ENCODE results near the gene AKAP13. TPM values are rescaled to one million over a fixed set of nuclear protein-coding genes. Genes with fewer than 3 reads are reported as not detected.

AKAP13 gene
- polyA plus RNA-seq, 2 of the 4 experiments (the other 2 are of a cell fraction): 20.4 to 28.8 TPM

DNA sequence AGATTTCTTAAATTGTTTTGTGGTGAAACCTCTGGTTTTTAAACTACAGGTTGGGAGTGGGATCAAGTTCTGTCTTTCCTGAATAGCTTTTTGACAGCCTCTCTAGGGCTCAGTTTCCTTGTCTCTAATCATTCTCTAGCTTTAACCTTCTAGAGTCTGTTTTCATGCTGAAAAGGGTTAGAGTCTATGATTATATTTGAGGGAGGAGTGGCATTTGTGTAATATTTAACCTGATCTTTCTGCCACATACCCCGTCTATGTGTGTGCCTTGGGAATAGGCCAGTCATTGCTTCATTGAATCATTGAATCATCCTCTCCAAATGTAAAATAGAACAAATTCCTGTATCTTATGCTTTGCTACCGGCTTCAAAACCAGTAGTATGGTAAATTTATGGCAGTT lies 209.4 kb downstream of the AKAP13 start:
- peak; percentile 79 to 86 for ATAC-seq
- ChIA-PET CTCF (interaction anchor here (1.3 to 6.2 kb wide), 4 partner anchors 10 to 78 kb away, joined by 4 to 31 read pairs (median 10); no protein-coding TSS in a partner anchor), POLR2A (interaction anchor here (0.7 to 1.1 kb wide), 2 partner anchors 18 to 29 kb away, joined by 3 to 4 read pairs; no protein-coding TSS in a partner anchor)
- peak; percentile 99 for FAIRE-seq
- TF ChIP-seq, protein P1, sequence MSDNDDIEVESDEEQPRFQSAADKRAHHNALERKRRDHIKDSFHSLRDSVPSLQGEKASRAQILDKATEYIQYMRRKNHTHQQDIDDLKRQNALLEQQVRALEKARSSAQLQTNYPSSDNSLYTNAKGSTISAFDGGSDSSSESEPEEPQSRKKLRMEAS (IDR thresholded peaks at IDR 0.05): peak; percentile 32; the same call in 1 of the 2 replicates
- TF ChIP-seq PHF8 (IDR thresholded peaks at IDR 0.05; ENCODE audit: borderline replicate concordance, low read depth): no peak
- TF ChIP-seq GATA3 (IDR thresholded peaks at IDR 0.05; ENCODE audit: borderline replicate concordance): peak; percentile 45; the same call in 1 of the 2 replicates
- no peak for TF ChIP-seq ESRRA (IDR thresholded peaks at IDR 0.05; ENCODE audit: borderline replicate concordance, low read length)
- TF ChIP-seq CBX2 (IDR thresholded peaks at IDR 0.05; ENCODE audit: borderline replicate concordance, low read depth): no peak
- no peak for TF ChIP-seq FOXS1 (CRISPR knock-in tag; IDR thresholded peaks at IDR 0.05)
- 0 out of 5 replicates have a peak, but pooled peaks have one; percentile 10 for TF ChIP-seq RAD21 (conservative IDR thresholded peaks at IDR 0.05 in 1 of 2, IDR thresholded peaks at IDR 0.05 in 1 of 2)
- TF ChIP-seq FOSL2 (IDR thresholded peaks at IDR 0.05): peak; percentile 70
- TF ChIP-seq FOSL2 (CRISPR knock-in tag; IDR thresholded peaks at IDR 0.05): peak; percentile 88
- TF ChIP-seq TP53 (CRISPR knock-in tag; IDR thresholded peaks at IDR 0.05): no peak
- TF ChIP-seq ZFP36 (IDR thresholded peaks at IDR 0.05; ENCODE audit: borderline replicate concordance, partially characterized antibody): no peak
- TF ChIP-seq, protein P2, sequence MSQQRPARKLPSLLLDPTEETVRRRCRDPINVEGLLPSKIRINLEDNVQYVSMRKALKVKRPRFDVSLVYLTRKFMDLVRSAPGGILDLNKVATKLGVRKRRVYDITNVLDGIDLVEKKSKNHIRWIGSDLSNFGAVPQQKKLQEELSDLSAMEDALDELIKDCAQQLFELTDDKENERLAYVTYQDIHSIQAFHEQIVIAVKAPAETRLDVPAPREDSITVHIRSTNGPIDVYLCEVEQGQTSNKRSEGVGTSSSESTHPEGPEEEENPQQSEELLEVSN (IDR thresholded peaks at IDR 0.05; ENCODE audit: borderline replicate concordance, low read depth): no peak
- TF ChIP-seq HES2 (IDR thresholded peaks at IDR 0.05): no peak
- TF ChIP-seq PBX3 (IDR thresholded peaks at IDR 0.05): no peak
- TF ChIP-seq CEBPB (IDR thresholded peaks at IDR 0.05): peak; percentile 87 to 95
- TF ChIP-seq HOXA7 (CRISPR knock-in tag; IDR thresholded peaks at IDR 0.05): no peak
- no peak for TF ChIP-seq CHD2 (IDR thresholded peaks at IDR 0.05; ENCODE audit: low read length, partially characterized antibody)
- peak; percentile 29 to 33; a peak in 1 of 5 replicates for TF ChIP-seq JUN (IDR thresholded peaks at IDR 0.05)
- TF ChIP-seq HOXB5 (CRISPR knock-in tag; IDR thresholded peaks at IDR 0.05): no peak
- no peak for TF ChIP-seq RCOR1 (IDR thresholded peaks at IDR 0.05; ENCODE audit: low read depth, low read length)
- TF ChIP-seq, protein P3, sequence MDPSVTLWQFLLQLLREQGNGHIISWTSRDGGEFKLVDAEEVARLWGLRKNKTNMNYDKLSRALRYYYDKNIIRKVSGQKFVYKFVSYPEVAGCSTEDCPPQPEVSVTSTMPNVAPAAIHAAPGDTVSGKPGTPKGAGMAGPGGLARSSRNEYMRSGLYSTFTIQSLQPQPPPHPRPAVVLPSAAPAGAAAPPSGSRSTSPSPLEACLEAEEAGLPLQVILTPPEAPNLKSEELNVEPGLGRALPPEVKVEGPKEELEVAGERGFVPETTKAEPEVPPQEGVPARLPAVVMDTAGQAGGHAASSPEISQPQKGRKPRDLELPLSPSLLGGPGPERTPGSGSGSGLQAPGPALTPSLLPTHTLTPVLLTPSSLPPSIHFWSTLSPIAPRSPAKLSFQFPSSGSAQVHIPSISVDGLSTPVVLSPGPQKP (IDR thresholded peaks at IDR 0.05; ENCODE audit: low read depth, low read length): no peak
- TF ChIP-seq, protein P4, sequence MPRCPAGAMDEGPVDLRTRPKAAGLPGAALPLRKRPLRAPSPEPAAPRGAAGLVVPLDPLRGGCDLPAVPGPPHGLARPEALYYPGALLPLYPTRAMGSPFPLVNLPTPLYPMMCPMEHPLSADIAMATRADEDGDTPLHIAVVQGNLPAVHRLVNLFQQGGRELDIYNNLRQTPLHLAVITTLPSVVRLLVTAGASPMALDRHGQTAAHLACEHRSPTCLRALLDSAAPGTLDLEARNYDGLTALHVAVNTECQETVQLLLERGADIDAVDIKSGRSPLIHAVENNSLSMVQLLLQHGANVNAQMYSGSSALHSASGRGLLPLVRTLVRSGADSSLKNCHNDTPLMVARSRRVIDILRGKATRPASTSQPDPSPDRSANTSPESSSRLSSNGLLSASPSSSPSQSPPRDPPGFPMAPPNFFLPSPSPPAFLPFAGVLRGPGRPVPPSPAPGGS (IDR thresholded peaks at IDR 0.05): no peak
- TF ChIP-seq, protein P5, sequence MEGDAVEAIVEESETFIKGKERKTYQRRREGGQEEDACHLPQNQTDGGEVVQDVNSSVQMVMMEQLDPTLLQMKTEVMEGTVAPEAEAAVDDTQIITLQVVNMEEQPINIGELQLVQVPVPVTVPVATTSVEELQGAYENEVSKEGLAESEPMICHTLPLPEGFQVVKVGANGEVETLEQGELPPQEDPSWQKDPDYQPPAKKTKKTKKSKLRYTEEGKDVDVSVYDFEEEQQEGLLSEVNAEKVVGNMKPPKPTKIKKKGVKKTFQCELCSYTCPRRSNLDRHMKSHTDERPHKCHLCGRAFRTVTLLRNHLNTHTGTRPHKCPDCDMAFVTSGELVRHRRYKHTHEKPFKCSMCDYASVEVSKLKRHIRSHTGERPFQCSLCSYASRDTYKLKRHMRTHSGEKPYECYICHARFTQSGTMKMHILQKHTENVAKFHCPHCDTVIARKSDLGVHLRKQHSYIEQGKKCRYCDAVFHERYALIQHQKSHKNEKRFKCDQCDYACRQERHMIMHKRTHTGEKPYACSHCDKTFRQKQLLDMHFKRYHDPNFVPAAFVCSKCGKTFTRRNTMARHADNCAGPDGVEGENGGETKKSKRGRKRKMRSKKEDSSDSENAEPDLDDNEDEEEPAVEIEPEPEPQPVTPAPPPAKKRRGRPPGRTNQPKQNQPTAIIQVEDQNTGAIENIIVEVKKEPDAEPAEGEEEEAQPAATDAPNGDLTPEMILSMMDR (IDR thresholded peaks at IDR 0.05): no peak
- no peak for TF ChIP-seq RARB (CRISPR knock-in tag; IDR thresholded peaks at IDR 0.05)
- no peak for TF ChIP-seq MAFK (IDR thresholded peaks at IDR 0.05; ENCODE audit: partially characterized antibody)
- no peak for TF ChIP-seq FOSB (CRISPR knock-in tag; IDR thresholded peaks at IDR 0.05)
- peak; percentile 67 for TF ChIP-seq JUNB (IDR thresholded peaks at IDR 0.05)
- peak; percentile 65 to 78 for DNase-seq (ENCODE audit: low read depth in 1 of 2, low spot score in 1 of 2)
- no peaks in the 10 kb centered on the region for H3K9me3 ChIP-seq
- peak overlapping the region; percentile 81 to 82 for H3K27ac ChIP-seq
- 2% methylated on average over 2 of the region's 2 CpGs for WGBS (ENCODE audit: missing lambda C conversion rate)
- peak overlapping the region; percentile 96 for H3K4me2 ChIP-seq
- H3K4me1 ChIP-seq: peaks cover 90% of the 10 kb centered on the region
- peak overlapping the region; percentile 31 for H3K4me3 ChIP-seq
